Stimulated activated naive CD8-positive, alpha-beta T cell treated with anti-CD3 and anti-CD28 coated beads, Interleukin-15, Interleukin-2, amounts not matched to agents 100 ng/mL and 50 ng/mL, for 24 hours (primary cell): ENCODE measurements around the gene LCN10.
"Not testable (repeated sequence)": the region's sequence is repeated elsewhere in the genome, so short reads cannot be mapped to it uniquely, and the experiment has no call there.

Experiments
- H3K27ac Mint-ChIP-seq: one replicate; pipeline ENCODE4 v1.8.0; 2021; ENCODE audit warnings: mild to moderate bottlenecking, mixed read lengths
- H3K27me3 Mint-ChIP-seq: one replicate; pipeline ENCODE4 v1.8.0; 2021; ENCODE audit warnings: mixed read lengths
- H3K36me3 Mint-ChIP-seq: one replicate; pipeline ENCODE4 v1.8.0; 2021; ENCODE audit warnings: low read depth, mixed read lengths
- H3K4me1 Mint-ChIP-seq: one replicate; pipeline ENCODE4 v1.8.0; 2021; ENCODE audit warnings: low read depth, mixed read lengths
- H3K4me3 Mint-ChIP-seq: one replicate; pipeline ENCODE4 v1.8.0; 2021; ENCODE audit warnings: mild to moderate bottlenecking, mixed read lengths
- H3K9me3 Mint-ChIP-seq: one replicate; pipeline ENCODE4 v1.8.0; 2021; ENCODE audit warnings: mixed read lengths

LCN10 gene

GRCh38 chr9:136714893-136715274, 27.9 kb downstream of the LCN10 start:
- H3K4me1 Mint-ChIP-seq: no peaks in the 10 kb centered on the region

GRCh38 chr9:136714096-136714892, 28.4 kb downstream of the LCN10 start:
- Mint-ChIP-seq H3K27me3 (peaks cover 31% of the 10 kb centered on the region), H3K27ac (no peak overlapping the region), H3K36me3 (no peaks in the 10 kb centered on the region), H3K9me3 (no peaks in the 10 kb centered on the region), H3K4me1 (no peaks in the 10 kb centered on the region), H3K4me3 (no peak overlapping the region)

More at GRCh38 chr9:136714893-136715274, 27.9 kb downstream of the LCN10 start:
- Mint-ChIP-seq H3K27ac (no peak overlapping the region), H3K27me3 (peaks cover 31% of the 10 kb centered on the region), H3K4me3 (no peak overlapping the region), H3K9me3 (no peaks in the 10 kb centered on the region), H3K36me3 (no peaks in the 10 kb centered on the region)

DNA sequence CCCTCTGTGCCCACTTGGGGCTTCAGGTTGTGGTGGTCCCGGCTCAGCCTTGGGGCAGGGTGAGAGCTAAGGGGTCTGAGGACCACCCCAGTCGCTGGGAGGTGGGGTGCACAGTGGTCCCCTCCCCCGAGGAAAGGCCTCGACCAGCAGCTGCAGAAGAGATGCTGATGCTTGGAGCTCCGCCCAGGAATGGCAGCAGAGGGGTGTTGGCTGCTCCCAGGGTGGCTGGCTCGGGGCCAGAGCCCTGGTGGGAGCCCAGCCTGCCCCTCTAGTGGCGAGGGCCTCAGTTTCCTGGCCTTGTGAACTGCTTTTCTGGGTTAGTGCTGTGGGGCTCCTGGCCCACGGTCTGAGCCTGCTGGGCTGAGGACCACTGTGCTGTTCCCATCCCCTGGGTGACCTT, 29.2 kb downstream of the LCN10 start:
- Mint-ChIP-seq H3K36me3 (no peaks in the 10 kb centered on the region), H3K4me3 (no peak overlapping the region), H3K4me1 (no peaks in the 10 kb centered on the region), H3K27ac (no peak overlapping the region), H3K27me3 (peaks cover 31% of the 10 kb centered on the region), H3K9me3 (no peaks in the 10 kb centered on the region)

DNA sequence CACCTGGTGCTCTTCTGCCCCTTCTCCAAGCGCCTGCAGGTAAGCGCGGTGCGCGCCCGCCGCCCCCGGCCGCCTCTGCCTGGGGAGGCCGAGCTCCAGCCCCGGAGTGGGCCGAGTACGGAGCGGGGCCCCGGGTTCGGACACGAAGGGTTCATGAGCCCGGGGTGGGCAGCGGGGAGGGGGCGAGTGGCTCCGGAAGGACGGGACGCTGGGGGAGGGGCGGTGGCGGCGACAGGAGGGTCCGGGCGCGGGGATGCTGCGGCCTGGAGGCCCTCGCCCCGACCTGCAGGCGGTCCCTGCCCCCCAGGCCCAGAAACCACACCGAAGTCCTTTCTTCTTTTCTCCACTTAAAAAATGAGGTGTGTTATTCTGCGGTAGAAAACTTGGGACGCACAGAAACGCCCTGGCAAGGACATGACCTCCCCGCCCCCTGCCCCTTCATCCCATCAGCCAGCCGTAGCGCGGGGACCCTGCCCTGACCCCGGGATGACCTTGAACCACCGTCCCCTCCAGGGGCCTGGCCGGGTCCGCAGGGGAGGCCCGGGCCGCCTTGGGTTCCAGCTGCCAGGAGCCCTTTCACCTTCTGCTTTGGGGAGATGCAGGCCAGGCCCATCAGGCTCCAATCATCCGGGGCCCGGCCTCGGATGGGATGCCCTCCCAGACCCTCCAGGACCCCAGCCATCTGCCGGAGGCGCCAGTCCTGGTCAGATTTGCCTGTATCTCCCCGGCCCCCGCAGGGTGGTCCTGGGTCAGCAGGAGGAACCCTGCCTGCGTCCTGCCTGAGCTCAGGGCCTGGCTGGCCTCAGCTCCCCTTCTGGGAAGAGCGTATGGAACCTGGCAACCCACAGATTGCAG, 29.8 kb downstream of the LCN10 start:
- no peaks in the 10 kb centered on the region for H3K9me3 Mint-ChIP-seq
- no peak overlapping the region for H3K4me3 Mint-ChIP-seq
- peaks cover 31% of the 10 kb centered on the region for H3K27me3 Mint-ChIP-seq
- H3K27ac Mint-ChIP-seq: no peak overlapping the region
- no peaks in the 10 kb centered on the region for H3K4me1 Mint-ChIP-seq
- H3K36me3 Mint-ChIP-seq: no peaks in the 10 kb centered on the region

GRCh38 chr9:136711751-136712689, 30.7 kb downstream of the LCN10 start, which contains the start of gene DIPK1B:
Gene DIPK1B, plus strand, starts transcription at chr9:136712572. Its CDS starts 94 bp downstream, at chr9:136712666.
- Mint-ChIP-seq H3K4me1 (no peaks in the 10 kb centered on the region), H3K27ac (no peak within 1 kb of the TSS), H3K36me3 (no peaks in the 10 kb centered on the region), H3K9me3 (no peaks in the 10 kb centered on the region), H3K27me3 (peaks cover 31% of the 10 kb centered on the region), H3K4me3 (peak within 1 kb of the TSS; percentile 48)

DNA sequence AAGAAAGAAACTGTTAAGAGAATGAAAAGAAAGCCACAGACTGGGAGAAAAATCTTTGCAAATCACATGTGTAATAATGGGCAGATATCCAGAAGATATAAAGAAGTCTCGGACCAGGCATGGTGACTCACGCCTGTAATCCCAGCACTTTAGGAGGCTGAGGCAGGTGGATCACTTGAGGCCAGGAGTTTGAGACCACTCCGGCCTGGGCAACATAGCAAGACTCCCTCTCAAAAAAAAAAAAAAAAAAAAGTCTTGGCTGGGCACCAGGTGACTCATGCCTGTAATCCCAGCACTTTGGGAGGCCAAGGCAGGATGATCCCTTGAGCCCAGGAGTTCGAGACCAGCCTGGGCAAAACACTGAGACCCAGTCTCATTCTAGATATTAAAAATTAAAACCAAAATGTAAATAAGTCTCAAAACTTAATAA, 31.5 kb downstream of the LCN10 start:
- H3K36me3 Mint-ChIP-seq, H3K27ac Mint-ChIP-seq, H3K9me3 Mint-ChIP-seq, H3K4me1 Mint-ChIP-seq: not testable (repeated sequence)
- Mint-ChIP-seq H3K27me3 (peaks cover 31% of the 10 kb centered on the region), H3K4me3 (peak overlapping the region; percentile 48)

DNA sequence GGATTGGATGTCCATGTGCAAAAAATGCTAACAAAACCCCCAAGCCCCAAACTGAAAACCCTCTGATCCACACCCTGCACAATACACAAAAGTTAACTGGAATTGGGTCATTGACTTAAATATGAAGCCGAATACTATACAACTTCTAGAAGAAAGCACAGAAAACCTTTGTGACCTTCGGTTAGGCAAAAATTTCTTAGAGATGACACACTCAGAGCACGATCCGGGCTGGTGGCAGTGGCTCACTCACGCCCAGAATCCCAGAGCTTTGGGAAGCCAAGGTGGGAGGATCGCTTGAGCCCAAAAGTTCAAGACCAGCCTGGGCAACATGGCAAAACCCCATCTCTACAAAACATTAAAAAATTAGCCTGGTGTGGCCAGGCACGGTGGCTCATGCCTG, 32.2 kb downstream of the LCN10 start:
- Mint-ChIP-seq H3K27ac (no peak overlapping the region), H3K27me3 (peaks cover 32% of the 10 kb centered on the region), H3K9me3 (no peaks in the 10 kb centered on the region), H3K4me1 (no peaks in the 10 kb centered on the region), H3K4me3 (no peak overlapping the region), H3K36me3 (no peaks in the 10 kb centered on the region)

- Mint-ChIP-seq H3K9me3 (no peaks in the 10 kb centered on the region), H3K4me3 (no peak overlapping the region), H3K27ac (no peak overlapping the region), H3K36me3 (no peaks in the 10 kb centered on the region), H3K27me3 (peaks cover 33% of the 10 kb centered on the region), H3K4me1 (no peaks in the 10 kb centered on the region)
These were observed 33.2 kb downstream of the LCN10 start for GRCh38 chr9:136709454-136710109.

GRCh38 chr9:136707849-136708517, 34.8 kb downstream of the LCN10 start:
- H3K27ac Mint-ChIP-seq: no peak overlapping the region

GRCh38 chr9:136707011-136707410, 35.7 kb downstream of the LCN10 start:
- peaks cover 26% of the 10 kb centered on the region for H3K27me3 Mint-ChIP-seq
- H3K4me1 Mint-ChIP-seq: peaks cover 10% of the 10 kb centered on the region
- H3K36me3 Mint-ChIP-seq: no peaks in the 10 kb centered on the region
- no peak overlapping the region for H3K4me3 Mint-ChIP-seq
- H3K9me3 Mint-ChIP-seq: no peaks in the 10 kb centered on the region
- no peak overlapping the region for H3K27ac Mint-ChIP-seq

More at GRCh38 chr9:136707849-136708517, 34.8 kb downstream of the LCN10 start:
- H3K36me3 Mint-ChIP-seq: no peaks in the 10 kb centered on the region
- peaks cover 23% of the 10 kb centered on the region for H3K27me3 Mint-ChIP-seq
- H3K4me1 Mint-ChIP-seq: peaks cover 5% of the 10 kb centered on the region
- no peaks in the 10 kb centered on the region for H3K9me3 Mint-ChIP-seq
- no peak overlapping the region for H3K4me3 Mint-ChIP-seq

DNA sequence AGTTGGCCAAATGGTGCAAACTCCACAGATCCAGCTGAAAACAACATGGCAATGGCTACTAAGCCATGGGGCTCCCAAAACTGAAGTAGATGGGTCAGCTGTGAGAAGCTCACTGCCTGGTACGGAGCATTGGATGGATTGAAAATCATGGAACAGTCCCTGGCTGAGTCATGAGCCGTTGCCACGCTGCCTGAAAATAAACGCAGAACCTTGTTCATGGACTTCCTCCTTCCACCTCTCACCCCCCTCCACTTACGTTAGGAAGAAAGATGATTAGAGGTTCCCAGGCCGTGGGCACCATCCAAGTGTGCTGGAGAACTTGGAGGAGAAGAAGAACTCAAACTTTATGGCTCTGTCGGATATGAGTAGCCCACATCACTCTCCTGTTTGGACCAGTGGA, 37.2 kb downstream of the LCN10 start:
- no peak overlapping the region for H3K4me3 Mint-ChIP-seq

DNA sequence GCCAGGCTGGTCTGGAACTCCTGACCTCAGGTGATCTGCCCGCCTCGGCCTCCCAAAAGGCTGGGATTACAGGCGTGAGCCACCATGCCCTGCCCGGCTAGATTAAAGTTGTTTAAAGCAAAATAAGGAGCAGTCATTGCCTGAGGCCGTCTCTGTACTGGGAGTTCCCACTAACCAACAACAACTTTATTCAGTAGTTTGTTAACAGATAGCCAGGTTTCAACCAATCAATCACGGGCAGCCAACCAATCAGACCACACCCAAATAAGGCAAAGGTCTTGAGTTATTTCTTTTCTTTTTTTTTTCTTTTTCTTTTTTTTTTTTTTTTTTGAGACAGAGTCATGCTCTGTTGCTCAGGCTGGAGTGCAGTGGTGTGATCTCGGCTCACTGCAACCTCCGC, 38.0 kb downstream of the LCN10 start:
- not testable (repeated sequence) for H3K9me3 Mint-ChIP-seq, H3K4me3 Mint-ChIP-seq

More for the DNA sequence above, 37.2 kb downstream of the LCN10 start:
- no peaks in the 10 kb centered on the region for H3K36me3 Mint-ChIP-seq
- no peak overlapping the region for H3K27ac Mint-ChIP-seq
- H3K27me3 Mint-ChIP-seq: peaks cover 14% of the 10 kb centered on the region
- no peaks in the 10 kb centered on the region for H3K9me3 Mint-ChIP-seq
- peaks cover 22% of the 10 kb centered on the region for H3K4me1 Mint-ChIP-seq

GRCh38 chr9:136703276-136703860, 39.4 kb downstream of the LCN10 start:
- Mint-ChIP-seq H3K27me3 (peaks cover 13% of the 10 kb centered on the region), H3K27ac (no peak overlapping the region), H3K4me3 (no peak overlapping the region), H3K4me1 (peaks cover 27% of the 10 kb centered on the region), H3K36me3 (no peaks in the 10 kb centered on the region), H3K9me3 (no peaks in the 10 kb centered on the region)

More for the DNA sequence above, 38.0 kb downstream of the LCN10 start:
- Mint-ChIP-seq H3K4me1 (peaks cover 27% of the 10 kb centered on the region), H3K27me3 (peaks cover 13% of the 10 kb centered on the region)
- not testable (repeated sequence) for H3K27ac Mint-ChIP-seq, H3K36me3 Mint-ChIP-seq
